Measurements from ENCODE around the gene B4GALT3. TPM values are rescaled to one million over a fixed set of nuclear protein-coding genes. Genes with fewer than 3 reads are reported as not detected.

B4GALT3 gene
- total and polyA plus RNA-seq, 9 of the 15 experiments (the other 6 are each of a cell fraction or from before 2014, with no cell fraction given): 31.2 to 103 (median 46.1) TPM

DNA sequence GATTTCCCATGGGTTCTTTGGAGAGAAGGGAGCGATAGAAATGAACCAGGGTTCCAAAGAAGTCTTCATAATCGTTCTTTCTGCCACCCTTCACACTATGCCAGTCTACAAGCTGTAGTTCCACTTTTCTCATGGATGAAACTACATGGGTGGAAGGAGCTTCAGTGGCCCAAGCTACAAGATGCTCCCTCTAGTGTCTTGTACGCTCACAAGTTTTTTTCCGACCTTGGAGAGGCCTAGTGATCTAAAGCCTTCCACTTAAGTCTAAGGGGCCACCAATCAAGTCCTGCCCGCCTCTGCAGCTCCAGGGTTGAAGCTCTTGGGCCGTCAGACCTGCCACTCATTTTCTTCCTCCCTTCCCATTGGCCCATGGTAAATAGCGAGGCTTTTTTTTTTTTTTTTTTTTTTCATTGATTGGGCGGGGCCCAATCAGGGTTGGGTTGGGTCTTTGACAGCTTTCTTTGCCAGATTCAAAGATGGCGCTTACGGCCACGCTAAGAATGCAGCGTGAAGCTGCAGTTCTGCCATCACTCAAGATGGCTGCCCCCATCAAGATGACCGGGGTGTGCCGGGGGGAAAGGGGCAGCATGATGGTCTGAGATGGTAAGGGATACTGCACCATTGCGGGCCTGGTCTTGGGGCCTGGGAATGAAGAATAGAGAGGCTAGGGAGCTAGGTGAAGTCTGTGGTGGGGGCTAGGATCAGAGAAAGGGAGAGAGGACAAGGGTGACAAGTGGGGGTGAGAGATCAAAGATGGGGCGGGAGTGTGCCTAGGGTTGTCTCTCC, 48.4 kb upstream of the B4GALT3 start, which contains the start of gene TOMM40L (continued):
- TF ChIP-seq ARID3B (CRISPR knock-in tag; IDR thresholded peaks at IDR 0.05; ENCODE audit: borderline replicate concordance) (no peak), ZKSCAN8 (CRISPR knock-in tag; IDR thresholded peaks at IDR 0.05) (no peak), HEY1 (CRISPR knock-in tag; IDR thresholded peaks at IDR 0.05; ENCODE audit: borderline replicate concordance) (no peak), FOXM1 (IDR thresholded peaks at IDR 0.05; ENCODE audit: low read depth) (no peak), FOXM1 (CRISPR knock-in tag; IDR thresholded peaks at IDR 0.05; ENCODE audit: low read depth) (no peak), SPI1 (IDR thresholded peaks at IDR 0.05; ENCODE audit: borderline replicate concordance, low read depth, low read length) (no peak), IRF2 (CRISPR knock-in tag; IDR thresholded peaks at IDR 0.05) (no peak)
- TF ChIP-seq, protein P1, sequence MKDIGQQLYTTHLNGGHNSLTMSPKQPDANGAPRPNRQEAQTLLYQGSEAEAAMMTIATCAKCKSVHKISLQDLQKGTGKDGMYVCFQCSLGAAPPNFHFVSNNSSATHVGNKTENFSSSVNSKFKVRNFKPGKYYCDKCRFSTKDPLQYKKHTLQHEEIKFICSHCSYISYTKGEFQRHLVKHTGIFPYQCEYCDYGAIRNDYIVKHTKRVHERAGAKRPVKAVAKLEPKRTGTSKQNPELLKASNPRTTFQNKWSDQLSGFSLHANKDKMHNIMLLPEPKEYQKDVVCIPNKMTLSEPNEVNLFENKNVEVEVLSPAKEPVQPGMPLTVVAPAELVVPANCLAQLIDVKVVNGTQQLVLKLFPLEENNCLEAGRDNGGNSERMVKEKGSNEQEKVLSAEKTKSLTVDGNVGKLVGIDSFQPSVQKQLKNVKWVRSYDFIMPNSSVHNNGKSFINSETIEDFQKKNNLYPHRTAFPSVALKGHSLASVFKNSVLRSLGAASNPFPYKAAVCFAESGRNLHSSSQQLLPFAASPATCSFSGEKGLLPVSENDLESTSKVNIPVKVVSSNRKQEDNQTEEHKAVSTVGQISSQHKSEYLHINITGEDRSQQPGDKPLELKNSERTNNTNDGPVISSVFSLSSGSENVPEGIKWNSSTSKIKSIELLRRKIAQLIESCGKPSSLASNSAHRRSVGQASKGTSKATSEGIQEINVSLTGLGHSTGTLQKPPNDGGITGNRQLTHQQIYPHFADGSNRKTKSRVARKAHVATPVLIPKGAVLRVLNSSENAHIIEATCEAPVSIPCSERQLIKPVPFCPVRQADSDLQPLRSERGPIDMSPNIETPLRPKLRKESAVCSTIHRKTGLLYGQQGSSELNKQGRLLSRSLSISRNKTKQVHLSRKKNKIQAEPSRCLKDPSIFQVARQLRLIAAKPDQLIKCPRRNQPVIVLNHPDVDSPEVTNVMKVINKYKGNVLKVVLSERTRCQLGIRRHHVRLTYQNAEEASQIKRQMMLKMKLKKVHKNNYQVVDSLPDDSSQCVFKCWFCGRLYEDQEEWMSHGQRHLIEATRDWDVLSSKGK (CRISPR knock-in tag; IDR thresholded peaks at IDR 0.05): no peak
- TF ChIP-seq, protein P2, sequence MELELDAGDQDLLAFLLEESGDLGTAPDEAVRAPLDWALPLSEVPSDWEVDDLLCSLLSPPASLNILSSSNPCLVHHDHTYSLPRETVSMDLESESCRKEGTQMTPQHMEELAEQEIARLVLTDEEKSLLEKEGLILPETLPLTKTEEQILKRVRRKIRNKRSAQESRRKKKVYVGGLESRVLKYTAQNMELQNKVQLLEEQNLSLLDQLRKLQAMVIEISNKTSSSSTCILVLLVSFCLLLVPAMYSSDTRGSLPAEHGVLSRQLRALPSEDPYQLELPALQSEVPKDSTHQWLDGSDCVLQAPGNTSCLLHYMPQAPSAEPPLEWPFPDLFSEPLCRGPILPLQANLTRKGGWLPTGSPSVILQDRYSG (tag; conservative IDR thresholded peaks at IDR 0.05; ENCODE audit: low read depth): no peak

Data from K562 (cell line).